Stomach (tissue), 4 donors: Measurements from ENCODE around the gene DDHD1.

Source experiments
- CTCF ChIP-seq, 7 experiments: fragments of 450-650 bp in 4 of 7; fragments of 200-600 bp in 3 of 7; sonication (generic) in 3 of 7; IDR thresholded peaks; one replicate each; pipeline ENCODE4 v1.5.1; 2016 to 2019; ENCODE audit warnings: antibody characterized with exemption in 7 of 7, control low read depth in 2 of 7, mild to moderate bottlenecking in 1 of 7
- EP300 ChIP-seq: sonication (generic); formaldehyde crosslinking; IDR thresholded peaks from one replicate; pipeline ENCODE4 v1.6.1; 2017; ENCODE audit warnings: antibody characterized with exemption
- POLR2A ChIP-seq, 4 donors: fragments of 450-650 bp; IDR thresholded peaks; one replicate each; pipeline ENCODE4 v1.6.1; 2016; ENCODE audit warnings: antibody characterized with exemption in 4 of 4, control low read depth in 2 of 4, mild to moderate bottlenecking in 1 of 4, moderate library complexity in 1 of 4

- TF ChIP-seq POLR2A (IDR thresholded peaks at IDR 0.05) (no peak), EP300 (no peak), CTCF (IDR thresholded peaks at IDR 0.05) (no peak)
Measured at GRCh38 chr14:53027562-53027961, 125.6 kb downstream of the DDHD1 start.
